ENCODE data around the gene CRYBG2.
"Not testable (repeated sequence)": the region's sequence is repeated elsewhere in the genome, so short reads cannot be mapped to it uniquely, and the experiment has no call there.

Gene CRYBG2

GRCh38 chr1:26353976-26354820 lies at the start of gene CRYBG2:
Gene CRYBG2, minus strand, starts transcription at chr1:26354130. Its CDS starts 7,473 bp downstream, at chr1:26346657.
- no peak for DNase-seq (ENCODE audit: low read depth)

GRCh38 chr1:26403656-26404055 lies 49.7 kb upstream of the CRYBG2 start:
- DNase-seq (ENCODE audit: low read depth) = no peak

- DNase-seq (ENCODE audit: low read depth) = no peak
These were observed 48.0 kb upstream of the CRYBG2 start for GRCh38 chr1:26401891-26402290.

GRCh38 chr1:26399034-26399433 lies 45.1 kb upstream of the CRYBG2 start:
- DNase-seq (ENCODE audit: low read depth) = no peak

GRCh38 chr1:26395754-26396153 lies 41.8 kb upstream of the CRYBG2 start:
- no peak for DNase-seq (ENCODE audit: low read depth)

- no peak for DNase-seq (ENCODE audit: low read depth)
These were observed 37.5 kb upstream of the CRYBG2 start for GRCh38 chr1:26391450-26391849.

GRCh38 chr1:26389604-26390247 lies 35.8 kb upstream of the CRYBG2 start:
- no peak for DNase-seq (ENCODE audit: low read depth)

- DNase-seq (ENCODE audit: low read depth) = no peak
These were observed 35.0 kb upstream of the CRYBG2 start for GRCh38 chr1:26388791-26389445.

GRCh38 chr1:26387447-26387846 lies 33.5 kb upstream of the CRYBG2 start:
- no peak for DNase-seq (ENCODE audit: low read depth)

- DNase-seq (ENCODE audit: low read depth) = not testable (repeated sequence)
These were observed 31.1 kb upstream of the CRYBG2 start for GRCh38 chr1:26385063-26385462.

GRCh38 chr1:26384076-26384475 lies 30.1 kb upstream of the CRYBG2 start:
- no peak for DNase-seq (ENCODE audit: low read depth)

GRCh38 chr1:26378879-26379251 lies 24.9 kb upstream of the CRYBG2 start:
- DNase-seq (ENCODE audit: low read depth) = no peak

GRCh38 chr1:26378088-26378878 lies 24.4 kb upstream of the CRYBG2 start:
- peak; percentile 61 for DNase-seq (ENCODE audit: low read depth)

- no peak for DNase-seq (ENCODE audit: low read depth)
These were observed 22.1 kb upstream of the CRYBG2 start for GRCh38 chr1:26376050-26376449.

GRCh38 chr1:26375081-26375480 lies 21.2 kb upstream of the CRYBG2 start:
- DNase-seq (ENCODE audit: low read depth) = no peak

- DNase-seq (ENCODE audit: low read depth) = not testable (repeated sequence)
These were observed 20.4 kb upstream of the CRYBG2 start for GRCh38 chr1:26374361-26374760.

GRCh38 chr1:26373789-26374188 lies 19.9 kb upstream of the CRYBG2 start:
- DNase-seq (ENCODE audit: low read depth) = no peak

- peak; percentile 17 for DNase-seq (ENCODE audit: low read depth)
These were observed 19.4 kb upstream of the CRYBG2 start for GRCh38 chr1:26373281-26373680.

- not testable (repeated sequence) for DNase-seq (ENCODE audit: low read depth)
These were observed 18.7 kb upstream of the CRYBG2 start, which contains the start of gene ZNF683 for GRCh38 chr1:26372611-26373010. Gene ZNF683, minus strand, starts transcription at chr1:26372750. Its CDS starts 4,179 bp downstream, at chr1:26368571.

GRCh38 chr1:26372039-26372438 lies 18.1 kb upstream of the CRYBG2 start:
- DNase-seq (ENCODE audit: low read depth) = no peak

- no peak for DNase-seq (ENCODE audit: low read depth)
These were observed 16.9 kb upstream of the CRYBG2 start for GRCh38 chr1:26370591-26371382.
